Dermis microvascular lymphatic vessel endothelial cell (primary cell): ENCODE results near the gene ZDHHC3. TPM values are rescaled to one million over a fixed set of nuclear protein-coding genes. Genes with fewer than 3 reads are reported as not detected.

Experiments used
- DNase-seq, 2 donors: peaks; one replicate each; pipeline versions ENCODE4 v3.0.0 to v3.0.0-alpha.2; 2010; ENCODE audit warnings: low read depth in 2 of 2
- total RNA-seq: library from RNA; depleted of rRNA; stranded (reverse); fragments of >200 nt; gene quantifications from 2 replicates; pipeline ENCODE4 v1.2.1, GENCODE V29; 2014

ZDHHC3 gene
- total RNA-seq, 1 donor from 2014 or later: 55.8 TPM

DNA sequence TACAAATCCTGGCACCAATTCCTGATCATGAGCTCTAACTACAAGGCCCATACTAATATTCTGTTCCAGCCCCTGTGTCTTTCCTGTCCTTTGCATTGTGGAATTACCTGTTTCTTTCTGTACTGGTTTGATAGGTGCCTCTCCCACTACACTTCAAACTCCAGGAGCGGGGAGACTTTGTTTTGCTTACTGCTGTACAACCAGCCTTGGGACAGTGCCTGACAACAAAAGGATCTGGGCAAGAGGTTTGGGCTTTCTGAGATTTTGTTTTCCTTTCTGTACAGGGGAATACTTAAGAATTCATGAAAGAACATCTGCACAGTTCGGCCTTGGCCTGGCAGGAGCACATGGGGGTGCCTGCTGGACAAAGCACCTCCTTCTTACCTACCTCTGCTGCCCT lies 45.1 kb downstream of the ZDHHC3 start:
- no peak for DNase-seq

DNA sequence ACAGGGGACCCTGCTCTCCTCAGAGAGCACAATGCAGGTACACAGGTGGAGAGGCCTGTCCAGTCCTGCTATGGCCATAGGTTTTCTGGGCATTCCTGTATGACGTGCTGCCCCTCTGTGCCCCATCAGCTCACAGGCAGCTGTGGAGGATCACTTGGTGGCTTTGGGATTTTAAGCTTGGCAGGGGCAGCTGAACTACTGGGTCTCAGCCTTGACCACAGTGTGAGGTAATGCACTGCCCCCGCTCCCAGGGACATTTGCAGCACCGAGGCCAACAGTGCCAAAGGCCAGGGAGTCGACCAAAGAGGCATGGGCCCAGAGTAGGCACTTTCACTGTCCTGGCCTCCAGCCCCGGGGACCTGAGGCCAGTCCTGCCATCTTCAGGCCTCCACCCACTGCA lies 46.2 kb downstream of the ZDHHC3 start:
- no peak for DNase-seq

DNA sequence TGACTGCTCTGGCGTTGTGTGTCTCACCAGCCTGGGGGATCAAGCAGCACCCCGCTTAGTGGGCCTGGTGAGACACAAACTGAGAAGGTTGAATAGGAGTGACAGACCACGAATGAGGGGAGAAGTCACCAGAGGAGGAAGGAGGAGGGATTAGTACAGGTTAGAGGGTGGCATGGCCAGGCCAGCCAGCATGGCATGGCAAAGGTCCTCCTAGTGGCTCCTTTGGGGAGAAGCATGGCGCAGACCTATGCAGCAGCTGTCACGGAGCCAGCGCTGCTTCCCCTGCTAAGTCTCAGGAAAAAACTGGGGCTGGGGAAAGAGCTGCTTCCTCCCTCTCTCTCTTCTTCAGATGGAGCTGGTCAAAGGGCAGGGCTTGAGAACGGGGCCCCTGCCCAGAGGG lies 48.6 kb downstream of the ZDHHC3 start:
- DNase-seq: no peak

DNA sequence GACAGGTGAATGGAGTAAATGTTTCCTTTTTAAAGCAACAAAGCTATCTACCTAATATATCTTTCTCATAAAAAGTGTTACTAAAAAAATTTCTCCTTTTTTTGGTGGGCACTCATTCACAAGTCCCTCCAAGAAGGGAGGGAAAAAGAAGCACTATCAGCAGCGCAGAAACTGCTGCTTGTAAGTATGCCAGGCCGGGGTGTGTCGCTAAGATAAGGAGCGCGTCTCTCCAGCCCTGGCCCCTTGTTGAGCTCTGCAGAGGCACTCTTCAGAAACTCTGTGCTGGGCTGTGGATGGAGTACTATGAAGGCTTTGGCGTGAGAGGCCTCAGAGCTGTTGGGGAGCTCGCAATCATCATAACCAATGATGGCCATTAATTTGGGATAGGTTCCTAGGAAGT lies 49.1 kb downstream of the ZDHHC3 start:
- DNase-seq: no peak

DNA sequence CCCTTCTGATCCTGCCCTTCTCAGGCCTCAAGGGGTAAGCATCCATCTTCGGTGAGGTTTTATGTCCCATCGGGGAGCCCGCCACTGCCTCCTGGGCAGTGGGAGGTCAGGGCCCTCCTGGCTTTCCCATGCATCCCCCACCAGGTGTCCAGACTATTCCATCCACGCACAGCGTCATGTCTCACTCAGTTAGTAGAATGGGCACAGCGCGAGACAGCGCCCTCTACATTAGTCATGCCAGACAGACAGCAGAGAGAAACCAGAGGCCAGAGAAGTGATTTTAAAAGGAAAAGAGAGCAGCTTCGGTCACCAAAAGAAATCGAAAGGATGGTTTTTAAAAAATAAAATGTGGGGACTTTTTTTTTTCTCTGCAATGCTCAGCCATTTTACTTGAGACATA lies 49.8 kb downstream of the ZDHHC3 start:
- no peak for DNase-seq

DNA sequence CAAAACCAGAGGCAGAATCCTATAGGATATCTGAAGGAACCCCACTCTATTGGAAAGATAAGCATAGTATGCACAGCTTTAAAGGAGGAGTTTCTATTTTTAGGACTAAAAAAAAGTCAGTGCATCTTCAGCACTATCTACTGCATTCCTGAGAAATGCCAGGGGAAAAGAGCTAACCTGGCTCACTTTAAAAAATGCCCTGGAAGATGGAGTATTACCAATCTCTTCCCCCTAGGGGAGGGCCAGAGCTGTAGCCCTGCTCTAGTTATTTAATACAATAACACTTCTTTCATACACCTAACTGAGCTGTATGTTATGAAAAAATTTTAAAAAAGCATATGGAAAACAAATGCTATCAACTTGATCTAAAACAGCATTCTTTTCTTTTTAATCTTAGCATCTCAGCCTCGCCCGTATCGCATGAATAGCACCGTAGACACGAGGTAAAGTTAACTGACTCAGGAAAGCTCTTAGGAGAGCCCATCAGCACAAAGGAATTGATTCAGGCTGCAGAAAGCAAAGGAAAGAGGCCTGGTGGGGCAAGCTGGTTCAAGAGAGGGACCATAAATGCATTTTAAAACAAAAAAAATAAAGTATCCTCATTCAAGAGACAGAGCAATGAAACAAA lies 51.4 kb downstream of the ZDHHC3 start:
- DNase-seq: no peak

DNA sequence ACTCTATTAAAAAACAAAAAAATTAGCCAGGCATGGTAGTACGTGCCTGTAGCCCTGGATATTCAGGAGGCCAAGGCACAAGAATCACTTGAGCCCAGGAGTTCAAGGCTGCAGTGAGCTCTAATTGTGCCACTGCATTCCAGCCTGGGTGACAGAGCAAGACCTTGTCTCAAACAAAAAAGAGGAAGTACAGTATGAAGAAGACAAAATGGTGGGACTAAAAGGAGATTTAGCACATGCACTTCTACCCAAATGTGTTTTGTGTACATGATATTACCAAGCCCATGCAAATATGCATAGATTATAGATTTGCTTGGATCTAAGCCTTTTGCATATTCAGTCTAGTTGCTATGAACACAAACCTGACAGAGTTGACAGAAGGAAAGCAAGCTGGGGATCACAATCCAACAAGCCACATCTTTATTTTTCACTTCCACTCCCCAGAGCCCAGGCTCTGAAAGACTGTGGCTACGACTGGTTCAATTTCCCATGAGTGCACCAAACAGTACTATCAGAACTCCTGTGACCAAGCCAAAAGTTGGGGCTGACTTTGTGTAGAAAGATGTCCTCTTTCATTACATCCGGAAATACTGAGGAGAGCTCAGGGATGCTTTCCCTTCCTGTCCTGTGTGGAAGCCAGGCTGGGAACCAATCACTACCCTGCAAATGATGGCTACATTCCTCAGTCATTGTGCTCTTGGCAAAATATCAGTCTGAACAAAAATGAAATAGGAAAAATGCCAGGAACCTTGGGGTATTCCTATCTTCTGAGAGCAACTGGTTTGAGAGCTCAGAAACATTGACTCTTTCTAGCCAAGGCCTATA lies 52.1 kb downstream of the ZDHHC3 start:
- DNase-seq: peak; percentile 66 to 81

DNA sequence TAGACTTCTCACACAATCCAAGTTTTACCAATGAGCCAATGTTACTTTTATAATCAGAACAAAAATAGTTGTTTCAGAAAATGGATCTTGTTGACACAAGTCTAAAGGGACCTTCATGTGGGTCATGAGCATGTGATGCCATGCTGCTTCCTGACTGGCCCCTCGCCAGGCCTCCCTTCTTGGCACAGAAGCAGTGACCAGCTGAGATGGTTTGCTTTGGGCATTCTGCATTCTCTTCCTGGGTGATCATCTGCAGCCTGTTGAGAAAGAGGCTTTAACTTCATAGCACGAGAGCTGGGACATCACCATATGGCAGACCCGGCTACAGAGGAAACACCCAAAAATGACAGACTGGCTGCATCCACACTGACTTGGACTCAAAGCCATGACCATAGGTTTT lies 55.9 kb downstream of the ZDHHC3 start:
- DNase-seq: no peak

DNA sequence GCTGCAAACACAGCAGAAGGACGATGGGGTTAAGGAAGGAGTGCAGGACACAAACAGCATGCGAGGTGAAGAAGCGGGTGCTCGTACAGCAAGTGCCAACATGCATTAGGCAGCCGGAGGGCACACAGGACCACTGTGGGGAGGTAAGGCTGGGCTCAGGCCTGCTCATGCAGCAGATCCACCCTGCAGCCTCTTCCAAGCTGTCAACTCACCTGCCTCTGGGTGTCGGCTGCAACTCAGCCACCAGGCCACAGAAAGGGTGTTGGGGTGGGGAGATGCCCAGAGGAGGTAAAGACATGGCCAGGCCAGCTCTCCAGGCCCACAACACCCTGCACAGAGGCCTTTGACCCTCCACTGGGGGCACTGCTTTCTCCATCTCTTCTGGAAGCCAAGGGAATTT lies 57.4 kb downstream of the ZDHHC3 start:
- DNase-seq: no peak

DNA sequence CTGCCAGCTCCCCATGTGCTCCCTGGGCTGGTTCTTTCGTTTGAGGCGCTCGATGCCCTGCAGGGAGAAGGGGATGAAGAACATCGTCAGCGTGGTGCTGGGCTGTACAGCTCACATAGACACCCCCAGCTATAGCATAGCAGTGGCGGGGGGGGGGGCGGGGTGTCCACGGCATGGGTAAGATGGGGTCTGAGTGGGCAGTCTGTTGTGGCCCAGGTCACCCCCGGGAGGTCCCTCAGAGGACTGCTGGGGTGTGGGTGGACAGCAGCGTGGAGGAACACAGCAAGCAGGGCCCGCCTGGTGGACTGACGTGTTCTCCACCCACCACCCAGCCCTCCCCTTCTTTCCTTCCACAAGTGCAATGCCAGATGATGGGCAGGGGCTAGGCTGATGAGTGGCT lies 57.9 kb downstream of the ZDHHC3 start:
- no peak for DNase-seq

DNA sequence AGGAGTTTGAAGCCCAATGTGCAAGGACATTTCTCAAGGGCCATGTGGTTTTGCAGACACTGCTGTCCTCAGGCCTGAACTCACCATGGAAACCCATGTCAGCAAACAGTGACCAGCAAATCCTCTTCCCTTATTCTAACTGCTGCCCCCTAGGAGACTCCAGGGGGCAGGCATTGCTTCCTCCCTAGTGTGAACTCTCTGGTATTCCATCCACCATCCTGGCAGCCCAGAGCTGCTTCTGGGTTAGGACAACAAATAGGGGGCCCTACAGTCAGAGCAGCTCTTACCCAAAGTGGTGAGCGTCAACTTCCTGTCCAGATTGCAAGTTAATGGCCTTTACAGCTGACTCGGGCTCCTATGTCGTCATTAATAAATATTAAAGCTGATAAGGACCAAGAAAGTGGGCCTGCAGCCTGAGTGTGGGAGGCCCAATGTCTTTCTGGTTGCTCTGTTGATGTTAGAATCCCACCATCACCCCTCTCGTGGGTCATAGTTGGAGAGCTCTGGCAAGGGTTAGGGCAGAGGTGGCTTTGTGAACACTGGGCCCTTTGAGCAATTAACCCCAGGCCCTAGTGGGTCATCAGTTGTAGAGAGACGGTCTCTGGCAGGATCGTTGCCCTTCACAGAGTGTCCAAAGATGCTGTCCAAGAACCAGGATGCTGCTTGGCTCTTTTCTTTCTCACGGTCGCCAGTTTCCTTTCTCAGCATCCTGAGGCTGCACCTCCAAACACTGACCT lies 60.1 kb downstream of the ZDHHC3 start:
- DNase-seq: peak in 1 of 2 donors; percentile 12

DNA sequence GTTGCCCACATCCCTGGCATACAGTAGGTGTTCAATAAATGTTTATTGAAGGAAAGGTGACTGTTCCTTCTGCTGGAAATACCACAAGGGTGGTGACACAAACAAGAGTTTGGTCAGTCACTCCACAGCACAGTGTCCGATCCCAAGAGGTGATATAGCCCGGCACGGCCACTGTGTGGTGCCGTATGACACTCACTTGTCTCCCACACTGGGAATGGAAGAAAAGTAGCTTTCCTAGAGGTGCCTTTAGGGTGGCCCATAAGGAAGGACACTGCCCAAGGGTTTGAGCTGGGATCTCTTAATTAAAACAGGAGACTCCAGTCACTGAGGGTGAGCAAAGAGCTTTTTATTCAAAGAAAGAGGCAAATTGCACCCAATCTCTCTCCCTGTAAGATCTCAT lies 61.0 kb downstream of the ZDHHC3 start:
- peak in 1 of 2 donors; percentile 46 for DNase-seq

DNA sequence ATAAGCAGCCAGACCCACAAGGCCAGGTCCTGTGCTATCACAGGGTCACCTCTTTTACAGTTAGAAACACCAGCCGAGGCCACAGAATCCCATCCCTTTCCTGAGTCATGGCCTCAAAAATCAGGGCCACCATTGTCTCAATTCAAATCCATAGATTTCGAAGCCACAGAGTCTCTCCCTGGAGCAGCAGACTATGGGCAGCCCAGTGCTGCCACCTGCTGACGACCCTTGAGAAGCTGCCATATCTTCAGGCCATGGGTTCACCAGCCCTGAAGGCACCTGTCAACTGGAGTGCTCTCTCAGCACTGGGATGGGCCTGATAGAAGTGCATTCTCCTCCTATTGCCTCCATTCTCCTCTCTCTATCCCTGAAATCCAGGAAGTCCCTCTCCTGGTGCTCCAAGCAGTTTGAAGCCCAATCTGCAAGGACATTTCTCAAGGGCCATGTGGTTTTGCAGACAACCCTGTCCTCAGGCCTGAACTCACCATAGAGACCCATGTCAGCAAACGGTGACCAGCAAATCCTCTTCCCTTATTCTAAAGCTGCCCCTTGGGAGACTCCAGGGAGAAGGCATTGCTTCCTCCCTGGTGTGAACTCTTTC lies 62.0 kb downstream of the ZDHHC3 start:
- peak; percentile 61 to 78 for DNase-seq

DNA sequence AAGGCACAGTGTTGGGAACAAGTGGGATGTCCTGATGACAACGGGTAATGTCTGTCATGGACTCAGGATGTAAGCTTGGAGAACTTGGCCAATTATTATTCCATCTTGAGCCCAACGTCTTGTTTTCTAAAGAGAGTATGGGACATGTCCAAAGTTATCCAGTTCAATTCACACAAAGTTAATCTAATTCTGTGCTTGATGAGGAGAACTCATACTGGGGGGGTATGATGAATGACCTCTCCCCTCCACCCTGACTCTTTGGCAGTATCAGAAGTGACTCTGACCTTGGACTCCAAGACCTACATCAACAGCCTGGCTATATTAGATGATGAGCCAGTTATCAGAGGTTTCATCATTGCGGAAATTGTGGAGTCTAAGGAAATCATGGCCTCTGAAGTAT lies 65.3 kb downstream of the ZDHHC3 start:
- DNase-seq: no peak

DNA sequence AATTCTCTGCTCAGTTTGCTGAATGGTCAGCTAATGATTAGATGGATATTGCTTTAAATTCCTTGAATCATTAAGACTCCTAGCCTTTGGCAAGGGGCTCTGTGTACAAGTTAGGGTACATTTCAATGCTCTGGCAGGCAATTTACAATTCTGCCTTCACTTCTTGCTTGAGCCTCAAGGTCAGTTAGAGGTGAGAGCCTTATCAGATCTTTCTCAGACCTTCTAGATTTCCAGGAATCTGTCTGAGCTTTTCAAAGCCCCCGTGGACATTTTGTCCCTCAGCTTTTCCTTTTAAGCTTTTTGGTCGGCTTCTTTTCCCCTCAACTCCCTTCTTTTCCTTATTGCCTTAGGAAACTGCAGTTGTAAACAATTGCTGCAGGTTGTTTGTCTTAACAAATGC lies 66.9 kb downstream of the ZDHHC3 start:
- no peak for DNase-seq

DNA sequence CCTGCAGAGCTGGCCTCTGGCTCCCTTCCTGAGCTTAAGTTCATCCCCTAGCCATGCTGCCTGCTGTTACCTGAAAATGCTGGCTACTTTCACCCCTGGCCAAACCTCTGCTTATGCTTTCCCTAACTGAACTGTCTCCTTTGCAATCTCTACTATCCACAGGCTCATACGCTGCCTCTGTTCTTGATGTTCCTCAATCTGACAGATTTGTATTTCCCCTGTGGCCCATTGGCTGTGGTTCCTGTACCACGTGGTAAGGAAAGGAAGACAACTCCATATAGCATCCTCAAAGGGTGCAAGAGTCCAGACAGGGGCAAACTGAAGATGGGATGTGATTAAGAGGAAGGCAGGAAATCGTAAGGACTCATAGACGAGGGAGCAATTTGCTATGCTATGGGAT lies 68.4 kb downstream of the ZDHHC3 start:
- DNase-seq: no peak

DNA sequence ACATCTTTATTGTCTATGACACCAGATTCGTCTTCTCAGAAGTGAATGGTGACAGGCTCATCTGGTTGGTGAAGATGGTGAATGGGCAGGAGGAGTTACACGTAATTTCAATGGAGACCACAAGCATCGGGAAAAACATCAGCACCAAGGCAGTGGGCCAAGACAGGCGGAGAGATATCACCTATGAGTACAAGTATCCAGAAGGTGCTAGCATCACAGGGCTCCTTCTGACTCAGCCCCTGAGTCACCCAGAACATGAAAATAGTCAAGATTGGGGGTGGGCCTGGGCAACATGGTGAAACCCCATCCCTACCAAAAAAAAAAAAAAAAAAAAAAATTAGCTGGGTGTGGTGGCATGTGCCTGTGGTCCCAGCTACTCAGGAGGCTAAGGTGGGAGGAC lies 69.0 kb downstream of the ZDHHC3 start:
- no peak for DNase-seq

DNA sequence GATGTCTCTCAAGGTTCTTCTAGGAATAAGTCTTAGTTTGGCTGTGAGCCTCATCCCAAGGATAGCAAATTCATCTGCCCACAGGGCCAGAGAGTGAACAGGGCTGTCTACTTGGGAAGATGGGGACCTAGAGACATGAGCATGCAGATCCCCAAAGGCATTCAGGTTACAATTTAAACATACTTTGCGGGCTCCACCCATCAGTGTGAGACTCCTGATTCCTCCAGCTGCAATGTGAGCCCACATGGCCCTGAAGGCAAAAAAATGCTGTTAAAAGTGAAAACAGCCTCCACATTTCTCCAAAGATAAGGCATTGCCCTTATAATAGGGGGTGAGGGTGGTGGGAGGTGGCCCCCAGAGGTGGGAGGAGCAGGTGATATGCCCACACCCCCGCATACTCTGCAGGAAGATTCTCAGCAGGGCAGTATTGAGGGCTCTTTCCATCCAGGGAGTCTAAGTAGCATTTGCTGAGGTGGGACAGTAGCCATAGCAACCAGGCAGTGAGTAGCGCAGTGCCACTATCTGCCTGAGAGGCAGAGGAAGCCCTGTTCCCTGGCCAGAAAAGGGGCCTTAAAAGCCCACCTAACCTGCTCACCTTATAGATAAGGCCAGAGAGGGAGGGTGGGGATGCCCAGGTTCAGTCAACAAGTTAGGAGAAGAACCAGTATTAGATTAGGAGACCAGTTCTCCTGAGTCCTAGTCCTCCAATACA lies 70.4 kb downstream of the ZDHHC3 start:
- DNase-seq: no peak

DNA sequence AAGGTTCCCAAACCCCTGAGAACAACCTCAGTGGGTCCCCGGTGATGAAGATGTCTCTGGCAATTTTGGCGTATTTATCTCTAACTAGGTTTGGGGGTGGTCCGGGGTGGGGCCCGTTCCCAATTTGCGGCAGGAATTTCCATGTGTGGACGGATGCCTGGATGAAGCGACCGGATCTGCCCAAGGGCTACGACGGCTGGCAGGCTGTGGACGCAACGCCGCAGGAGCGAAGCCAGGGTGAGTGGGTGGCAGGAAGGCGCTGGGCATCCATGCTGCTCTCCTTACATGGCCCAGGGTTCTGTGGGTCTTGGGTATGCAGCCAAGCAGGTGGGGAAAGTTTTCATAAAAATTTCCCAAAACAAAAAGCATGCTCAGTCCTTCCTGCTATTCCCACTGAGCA lies 72.2 kb downstream of the ZDHHC3 start:
- no peak for DNase-seq

DNA sequence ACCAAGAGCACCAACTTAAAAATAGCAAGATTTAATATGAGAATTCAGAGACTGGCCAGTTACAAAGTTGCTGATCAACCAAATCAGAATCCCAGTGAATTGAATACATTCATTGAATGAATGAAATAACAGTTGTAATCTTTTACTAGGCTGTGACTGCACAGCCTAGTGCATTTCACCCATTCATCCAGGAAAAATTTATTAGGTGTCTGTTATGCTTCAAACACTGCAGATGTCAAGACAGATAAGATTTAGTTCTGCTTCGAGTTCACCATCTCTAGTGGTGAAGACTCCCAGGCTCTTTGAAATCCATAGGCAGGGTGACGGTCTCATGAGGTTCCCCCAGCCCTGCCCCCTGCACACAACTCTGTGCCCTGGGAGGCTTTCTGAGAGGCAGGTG lies 72.7 kb downstream of the ZDHHC3 start:
- DNase-seq: no peak

DNA sequence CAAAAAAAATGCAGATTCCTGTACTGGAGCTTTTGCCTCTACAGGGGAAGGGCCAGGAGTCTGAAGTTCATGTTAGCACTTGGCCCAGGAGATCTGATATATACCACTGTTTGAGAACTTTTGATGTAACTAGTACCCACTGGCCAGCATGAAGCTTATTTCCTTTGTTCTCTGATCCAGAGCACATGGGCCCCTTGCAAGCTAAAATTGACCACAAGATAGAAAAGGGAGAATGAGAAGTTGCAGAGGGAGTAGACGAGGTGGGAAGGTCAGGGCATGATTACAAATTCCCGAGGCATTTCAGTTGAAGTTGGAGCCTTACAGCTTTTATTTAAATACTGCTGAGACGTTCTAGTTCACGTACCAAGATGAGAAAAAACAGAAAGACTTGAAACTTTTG lies 73.3 kb downstream of the ZDHHC3 start:
- no peak for DNase-seq
